Heart left ventricle (tissue), 16 donors: Measurements from ENCODE around the gene GNG7. TPM values are rescaled to one million over a fixed set of nuclear protein-coding genes. Genes with fewer than 3 reads are reported as not detected.
A peak's percentile ranks its signal among the peaks of the same experiment; 100 is the strongest.

Experiments used
- ATAC-seq, 4 donors: fragments of 200-7000 bp; cut with Tn5 transposase; one replicate each; pipeline ENCODE4 v1.9.1; 2020 to 2022; ENCODE audit warnings: moderate library complexity in 4 of 4, mild to moderate bottlenecking in 3 of 4, moderate number of reproducible peaks in 1 of 4
- DNase-seq, 5 donors: peaks; one replicate each; pipeline ENCODE4 v3.0.0-alpha.2; 2020
- H3K27ac ChIP-seq, 12 donors: fragments of 200-600 bp; sonication (generic) in 4 of 12; one replicate each; pipeline versions ENCODE4 v1.5.0 to v1.8.0; 2016 to 2022; ENCODE audit warnings: mild to moderate bottlenecking in 2 of 12
- H3K27me3 ChIP-seq, 9 donors: fragments of 200-600 bp; sonication (generic) in 2 of 9; one replicate each; pipeline versions ENCODE4 v1.5.1 to v1.8.0; 2016 to 2022; ENCODE audit warnings: mild to moderate bottlenecking in 3 of 9
- H3K36me3 ChIP-seq, 9 donors: fragments of 200-600 bp; sonication (generic) in 2 of 9; one replicate each; pipeline versions ENCODE4 v1.5.0 to v1.8.0; 2018 to 2022; ENCODE audit warnings: mild to moderate bottlenecking in 2 of 9
- H3K4me1 ChIP-seq, 12 donors: fragments of 200-600 bp; sonication (generic) in 4 of 12; one replicate each; pipeline versions ENCODE4 v1.5.0 to v1.8.0; 2016 to 2022; ENCODE audit warnings: mild to moderate bottlenecking in 3 of 12
- H3K4me3 ChIP-seq, 12 donors: fragments of 200-600 bp; sonication (generic) in 4 of 12; one replicate each; pipeline versions ENCODE4 v1.5.0 to v1.8.0; 2017 to 2022; ENCODE audit warnings: mild to moderate bottlenecking in 9 of 12, moderate library complexity in 4 of 12
- H3K9me3 ChIP-seq, 12 donors: fragments of 200-600 bp; sonication (generic) in 4 of 12; one replicate each; pipeline versions ENCODE4 v1.5.0 to v1.8.0; 2016 to 2022; ENCODE audit warnings: mild to moderate bottlenecking in 1 of 12
- CTCF ChIP-seq, 12 donors: fragments of 200-600 bp; sonication (generic) in 4 of 12; IDR thresholded peaks; one replicate each; pipeline versions ENCODE4 v1.5.0 to v1.8.0; 2018 to 2022; ENCODE audit warnings: antibody characterized with exemption in 12 of 12, mild to moderate bottlenecking in 5 of 12
- POLR2A ChIP-seq, 2 donors: fragments of 450-650 bp; IDR thresholded peaks; one replicate each; pipeline ENCODE4 v1.6.1; 2017; ENCODE audit warnings: antibody characterized with exemption in 2 of 2, mild to moderate bottlenecking in 2 of 2, moderate library complexity in 2 of 2
- WGBS, 4 donors: extraction: QIAGEN DNeasy Blood & Tissue Kit in 2 of 4; methylation state at CpG; one replicate each; pipeline versions ENCODE4 v1.1.5 to v1.1.7; 2013 to 2018; 5-methylcytosine and 5-hydroxymethylcytosine counted together
- intact Hi-C, 10 donors: fragments of 100-400 bp; cut with DNase I; formaldehyde crosslinking; loops; one replicate each; pipeline versions ENCODE4 v1.11.1 to v1.14.2; 2022
- polyA plus RNA-seq, 2 donors: library from polyadenylated mRNA; stranded (reverse); fragments of 200-250 nt; gene quantifications; one replicate each; pipeline ENCODE4 v1.2.3, GENCODE V29; 2013
- total RNA-seq, 9 donors: library from RNA; depleted of rRNA in 2 of 9; stranded (reverse); fragments of >200 nt in 2 of 9; fragmentation: NEBNext Ultra II Directional in 3 of 9; extraction: Animal tissue kit (Norgen Biotek cat#: 25700) in 3 of 9; gene quantifications; one replicate each; pipeline versions ENCODE4 v1.1.0 to v1.2.4, GENCODE V29; 2016 to 2023
- donor health status: ischemic (EF 13 %, LVEDD 7.1; RV severe dilation, severe dysfunction).
- donor health status: healthy with polysubstance abuse.
- donor health status: DM: no; HTN: yes; CAD: no.
- donor health status: DM: no; HTN: no; CAD: no.
- donor health status: ischemic (EF 25% LVEDD 6.9; RV normal size, moderate dysfunction).
- donor health status: ischemic (EF 25% LVEDD 5.7; RV mildly dilated, moderate dysfunction).
- donor health status: healthy.
- donor health status: DM: yes; HTN: yes; CAD: no.
- donor health status: ischemic (EF 35%, LVEDD 5.7; RV mildly dilated, moderate dysfunction).
- donor health status: nonischemic (EF 11% LVEDD 7.7; RV severe dilation, severe dysfunction).
- donor health status: DM: yes; HTN: yes; CAD: no.
- donor health status: PGD.
- donor health status: ischemic (EF 29% LVEDD 5.4; RV normal size, mild dysfunction).
- donor health status: nonischemic (EF 23%, LVEDD 6.1; RV moderate dilation, normal function).

Gene GNG7
- total and polyA plus RNA-seq, 11 donors, result 11.7 to 46.4 (median 24.0) TPM

- ATAC-seq, result no peak
Observed at GRCh38 chr19:2659856-2660432, 42.5 kb downstream of the GNG7 start.

GRCh38 chr19:2656533-2656932 is 46.0 kb downstream of the GNG7 start:
- Histone ChIP-seq H3K36me3 (no peaks in the 10 kb centered on the region), H3K9me3 (peaks cover 0 to 3% (median 0%) of the 10 kb centered on the region in 12 donors), H3K27ac (no peak overlapping the region), H3K4me1 (peaks cover 0 to 7% (median 0%) of the 10 kb centered on the region in 12 donors), H3K4me3 (no peak overlapping the region), H3K27me3 (peaks cover 0 to 2% (median 0%) of the 10 kb centered on the region in 9 donors)
- 84 to 90% (median 88%) methylated on average over 9 of the region's 9 CpGs for WGBS, 4 donors
- intact Hi-C loops, result loop anchor here in 1 of 10 donors (10.0 kb wide), 1 partner anchor 208 kb away; the partner anchor contains the start of gene ZNF556
- ATAC-seq (no peak), DNase-seq (no peak)
- TF ChIP-seq CTCF (IDR thresholded peaks at IDR 0.05) (no peak), POLR2A (IDR thresholded peaks at IDR 0.05) (no peak)

More at GRCh38 chr19:2659856-2660432, 42.5 kb downstream of the GNG7 start:
- no peaks in the 10 kb centered on the region for H3K27me3 ChIP-seq
- TF ChIP-seq POLR2A (IDR thresholded peaks at IDR 0.05) (no peak), CTCF (IDR thresholded peaks at IDR 0.05) (no peak)
- no peak overlapping the region for H3K4me3 ChIP-seq
- peaks cover 0 to 15% (median 4%) of the 10 kb centered on the region in 12 donors for H3K9me3 ChIP-seq
- no peaks in the 10 kb centered on the region for H3K36me3 ChIP-seq
- no peak overlapping the region for H3K27ac ChIP-seq
- WGBS, 4 donors, result 80 to 87% (median 84%) methylated on average over 11 of the region's 11 CpGs
- H3K4me1 ChIP-seq, result peaks cover 0 to 10% (median 4%) of the 10 kb centered on the region in 12 donors
- DNase-seq, result no peak
- intact Hi-C loops, result loop anchor here in 5 of 10 donors (5.0 to 10.0 kb wide), 5 partner anchors 62 to 235 kb away; partner anchors contain the start of genes DIRAS1 (in 3 of the 5) and ZNF556 (in 1 of the 5)

- Histone ChIP-seq H3K4me1 (peaks cover 0 to 7% (median 0%) of the 10 kb centered on the region in 12 donors), H3K4me3 (no peak overlapping the region), H3K36me3 (no peaks in the 10 kb centered on the region), H3K27me3 (peaks cover 0 to 2% (median 0%) of the 10 kb centered on the region in 9 donors), H3K27ac (no peak overlapping the region), H3K9me3 (no peaks in the 10 kb centered on the region)
- ATAC-seq, result peak in 3 of 4 donors; percentile 25 to 63 (median 62)
- 37 to 53% (median 45%) methylated on average over 18 to 29 of the region's 29 CpGs for WGBS, 4 donors
- no peak for TF ChIP-seq POLR2A (IDR thresholded peaks at IDR 0.05)
- TF ChIP-seq CTCF (IDR thresholded peaks at IDR 0.05), result no peak
- no peak for DNase-seq
- intact Hi-C loops, result loop anchor here in 4 of 10 donors (2.0 to 10.0 kb wide), 4 partner anchors 88 to 218 kb away; partner anchors contain the start of genes SLC39A3 (in 1 of the 4) and ZNF556 (in 1 of the 4)
Observed at GRCh38 chr19:2653710-2654707, 48.5 kb downstream of the GNG7 start.
